ENCODE data around the gene HMBS.

Gene HMBS

DNA sequence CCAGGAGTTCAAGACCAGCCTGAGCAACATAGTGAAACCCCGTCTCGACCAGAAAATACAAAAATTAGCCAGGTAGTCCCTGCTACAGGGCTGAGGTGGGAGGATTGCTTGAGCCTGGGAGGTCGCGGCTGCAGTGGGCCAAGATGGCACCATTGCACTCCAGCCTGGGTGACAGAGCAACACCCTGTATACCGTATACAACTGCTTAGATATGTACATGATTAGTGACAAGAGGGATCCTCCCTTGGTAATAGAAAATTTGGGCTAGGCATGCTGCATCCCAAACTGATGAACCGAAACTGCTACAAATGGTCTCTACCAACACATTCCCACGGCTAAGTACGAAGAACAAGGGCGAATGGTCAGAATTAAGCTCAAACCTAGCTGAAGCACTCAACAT lies 41.8 kb upstream of the HMBS start:
- no peaks in the 10 kb centered on the region for H4K20me1 ChIP-seq (ENCODE audit: low read depth, low read length)
- H3K9me2 ChIP-seq (replicated peaks; ENCODE audit: insufficient read depth, low read length), result no peaks in the 10 kb centered on the region
- H3F3A ChIP-seq (ENCODE audit: insufficient read depth), result peaks cover 5% of the 10 kb centered on the region; the same call in 1 of the 2 replicates
- no peaks in the 10 kb centered on the region for H3K9me3 ChIP-seq (ENCODE audit: insufficient read depth, low read length)
- H3K27me3 ChIP-seq (ENCODE audit: low read length), result no peaks in the 10 kb centered on the region
- no peak for TF ChIP-seq EZH2phosphoT487 (conservative IDR thresholded peaks at IDR 0.05; ENCODE audit: low read length)
- TF ChIP-seq, protein P1, sequence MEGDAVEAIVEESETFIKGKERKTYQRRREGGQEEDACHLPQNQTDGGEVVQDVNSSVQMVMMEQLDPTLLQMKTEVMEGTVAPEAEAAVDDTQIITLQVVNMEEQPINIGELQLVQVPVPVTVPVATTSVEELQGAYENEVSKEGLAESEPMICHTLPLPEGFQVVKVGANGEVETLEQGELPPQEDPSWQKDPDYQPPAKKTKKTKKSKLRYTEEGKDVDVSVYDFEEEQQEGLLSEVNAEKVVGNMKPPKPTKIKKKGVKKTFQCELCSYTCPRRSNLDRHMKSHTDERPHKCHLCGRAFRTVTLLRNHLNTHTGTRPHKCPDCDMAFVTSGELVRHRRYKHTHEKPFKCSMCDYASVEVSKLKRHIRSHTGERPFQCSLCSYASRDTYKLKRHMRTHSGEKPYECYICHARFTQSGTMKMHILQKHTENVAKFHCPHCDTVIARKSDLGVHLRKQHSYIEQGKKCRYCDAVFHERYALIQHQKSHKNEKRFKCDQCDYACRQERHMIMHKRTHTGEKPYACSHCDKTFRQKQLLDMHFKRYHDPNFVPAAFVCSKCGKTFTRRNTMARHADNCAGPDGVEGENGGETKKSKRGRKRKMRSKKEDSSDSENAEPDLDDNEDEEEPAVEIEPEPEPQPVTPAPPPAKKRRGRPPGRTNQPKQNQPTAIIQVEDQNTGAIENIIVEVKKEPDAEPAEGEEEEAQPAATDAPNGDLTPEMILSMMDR (IDR thresholded peaks at IDR 0.05; ENCODE audit: insufficient read depth, low read length, poor library complexity, severe bottlenecking), result no peak
- H3K9ac ChIP-seq (ENCODE audit: low read length), result no peak overlapping the region
- no peak overlapping the region for H3K4me3 ChIP-seq (ENCODE audit: insufficient read depth, low read length, poor library complexity, severe bottlenecking)
- H3K27ac ChIP-seq (ENCODE audit: low read depth, low read length), result no peak overlapping the region
- H3K36me3 ChIP-seq (ENCODE audit: low read length), result 0 out of 2 replicates have a peak, but pooled peaks cover 2% of the 10 kb centered on the region
- no peak overlapping the region for H2AFZ ChIP-seq (ENCODE audit: low read depth, low read length, severe bottlenecking)
- H3K79me2 ChIP-seq (ENCODE audit: insufficient read depth, low read length), result no peaks in the 10 kb centered on the region
- no peak overlapping the region for H3K4me2 ChIP-seq (ENCODE audit: low read depth, low read length, poor library complexity, severe bottlenecking)

DNA sequence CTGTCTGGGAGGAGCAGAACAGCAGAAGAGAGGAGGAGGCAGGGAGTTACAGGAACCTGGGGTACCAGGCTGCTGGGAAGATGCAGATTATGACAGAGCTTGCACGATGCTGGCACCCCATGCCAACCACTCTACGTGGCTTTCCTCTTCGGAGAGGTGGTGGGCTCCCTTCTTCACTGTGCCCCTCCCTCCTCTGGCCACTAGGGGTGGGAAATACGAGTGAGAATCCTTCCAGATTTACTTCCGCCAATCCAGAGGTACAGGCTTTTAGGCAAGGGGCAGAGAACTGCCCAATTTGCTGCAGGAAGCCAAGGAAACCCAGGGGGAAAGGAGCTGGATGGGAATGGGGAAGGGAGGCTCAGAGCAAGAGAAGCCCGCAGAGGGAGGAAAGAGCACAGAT lies 40.0 kb upstream of the HMBS start:
- Histone ChIP-seq H4K20me1 (ENCODE audit: low read depth, low read length) (no peaks in the 10 kb centered on the region), H3K9ac (ENCODE audit: low read length) (no peak overlapping the region), H3K79me2 (ENCODE audit: insufficient read depth, low read length) (no peaks in the 10 kb centered on the region), H2AFZ (ENCODE audit: low read depth, low read length, severe bottlenecking) (no peak overlapping the region), H3K36me3 (ENCODE audit: low read length) (0 out of 2 replicates have a peak, but pooled peaks cover 2% of the 10 kb centered on the region), H3K4me2 (ENCODE audit: low read depth, low read length, poor library complexity, severe bottlenecking) (no peak overlapping the region), H3K9me3 (ENCODE audit: insufficient read depth, low read length) (no peaks in the 10 kb centered on the region), H3K9me2 (replicated peaks; ENCODE audit: insufficient read depth, low read length) (no peaks in the 10 kb centered on the region), H3K27me3 (ENCODE audit: low read length) (no peaks in the 10 kb centered on the region), H3K27ac (ENCODE audit: low read depth, low read length) (no peak overlapping the region), H3K4me3 (ENCODE audit: insufficient read depth, low read length, poor library complexity, severe bottlenecking) (no peak overlapping the region), H3F3A (ENCODE audit: insufficient read depth) (peaks cover 5% of the 10 kb centered on the region; the same call in 1 of the 2 replicates)
- TF ChIP-seq EZH2phosphoT487 (conservative IDR thresholded peaks at IDR 0.05; ENCODE audit: low read length), result no peak
- TF ChIP-seq, protein P1 (IDR thresholded peaks at IDR 0.05; ENCODE audit: insufficient read depth, low read length, poor library complexity, severe bottlenecking), result no peak

DNA sequence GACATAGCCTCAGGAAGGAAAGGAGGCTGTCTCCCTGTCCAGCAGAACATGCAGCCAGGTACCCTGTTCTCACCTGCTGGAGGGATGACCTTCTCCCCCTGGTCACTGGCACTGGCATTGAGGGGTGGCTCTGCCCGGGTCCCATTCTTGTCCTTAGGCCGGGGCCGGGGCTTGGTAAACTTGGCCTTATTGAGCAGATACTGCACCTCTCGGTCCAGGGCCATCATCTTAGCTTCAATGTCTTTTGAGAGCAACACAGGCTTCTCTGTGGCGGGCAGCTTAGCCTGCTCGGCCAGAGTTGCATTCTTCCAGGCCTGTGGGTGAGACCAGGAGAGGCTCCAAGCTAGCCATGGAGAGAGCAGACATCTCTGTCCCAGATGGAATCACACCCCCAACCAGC lies 38.2 kb upstream of the HMBS start:
- H3K4me3 ChIP-seq (ENCODE audit: insufficient read depth, low read length, poor library complexity, severe bottlenecking), result no peak overlapping the region
- H3F3A ChIP-seq (ENCODE audit: insufficient read depth), result peaks cover 5% of the 10 kb centered on the region; the same call in 1 of the 2 replicates
- no peak overlapping the region for H3K4me2 ChIP-seq (ENCODE audit: low read depth, low read length, poor library complexity, severe bottlenecking)
- 0 out of 2 replicates have a peak, but pooled peaks cover 2% of the 10 kb centered on the region for H3K36me3 ChIP-seq (ENCODE audit: low read length)
- no peak overlapping the region for H3K9ac ChIP-seq (ENCODE audit: low read length)
- no peaks in the 10 kb centered on the region for H3K27me3 ChIP-seq (ENCODE audit: low read length)
- H3K9me3 ChIP-seq (ENCODE audit: insufficient read depth, low read length), result no peaks in the 10 kb centered on the region
- H3K27ac ChIP-seq (ENCODE audit: low read depth, low read length), result no peak overlapping the region
- H4K20me1 ChIP-seq (ENCODE audit: low read depth, low read length), result no peaks in the 10 kb centered on the region
- H3K79me2 ChIP-seq (ENCODE audit: insufficient read depth, low read length), result no peaks in the 10 kb centered on the region
- TF ChIP-seq, protein P1 (IDR thresholded peaks at IDR 0.05; ENCODE audit: insufficient read depth, low read length, poor library complexity, severe bottlenecking), result no peak
- TF ChIP-seq EZH2phosphoT487 (conservative IDR thresholded peaks at IDR 0.05; ENCODE audit: low read length), result no peak
- no peaks in the 10 kb centered on the region for H3K9me2 ChIP-seq (replicated peaks; ENCODE audit: insufficient read depth, low read length)
- H2AFZ ChIP-seq (ENCODE audit: low read depth, low read length, severe bottlenecking), result no peak overlapping the region
